ENCODE data around the gene NKX2-4.
"Not testable (repeated sequence)": the region's sequence is repeated elsewhere in the genome, so short reads cannot be mapped to it uniquely, and the experiment has no call there.

NKX2-4 gene

GRCh38 chr20:21393816-21394519 is 3.4 kb downstream of the NKX2-4 start:
- DNase-seq (ENCODE audit: low read depth, low spot score) = no peak

- no peak for DNase-seq (ENCODE audit: low read depth, low spot score)
Measured at GRCh38 chr20:21393166-21393565, 4.2 kb downstream of the NKX2-4 start.

- no peak for DNase-seq (ENCODE audit: low read depth, low spot score)
Measured at GRCh38 chr20:21391972-21392352, 5.4 kb downstream of the NKX2-4 start.

GRCh38 chr20:21391185-21391971 is 5.9 kb downstream of the NKX2-4 start:
- no peak for DNase-seq (ENCODE audit: low read depth, low spot score)

GRCh38 chr20:21390768-21391167 is 6.6 kb downstream of the NKX2-4 start:
- DNase-seq (ENCODE audit: low read depth, low spot score) = no peak

- no peak for DNase-seq (ENCODE audit: low read depth, low spot score)
Measured at GRCh38 chr20:21389368-21389767, 8.0 kb downstream of the NKX2-4 start.

- DNase-seq (ENCODE audit: low read depth, low spot score) = no peak
Measured at GRCh38 chr20:21388566-21388965, 8.8 kb downstream of the NKX2-4 start.

GRCh38 chr20:21387528-21387927 is 9.8 kb downstream of the NKX2-4 start:
- DNase-seq (ENCODE audit: low read depth, low spot score) = no peak

- DNase-seq (ENCODE audit: low read depth, low spot score) = no peak
Measured at GRCh38 chr20:21386111-21386510, 11.2 kb downstream of the NKX2-4 start.

- no peak for DNase-seq (ENCODE audit: low read depth, low spot score)
Measured at GRCh38 chr20:21384308-21384892, 12.9 kb downstream of the NKX2-4 start.

GRCh38 chr20:21381619-21382018 is 15.7 kb downstream of the NKX2-4 start:
- no peak for DNase-seq (ENCODE audit: low read depth, low spot score)

GRCh38 chr20:21380711-21381110 is 16.6 kb downstream of the NKX2-4 start:
- DNase-seq (ENCODE audit: low read depth, low spot score) = no peak

- DNase-seq (ENCODE audit: low read depth, low spot score) = no peak
Measured at GRCh38 chr20:21378259-21378658, 19.1 kb downstream of the NKX2-4 start.

GRCh38 chr20:21377701-21378100 is 19.6 kb downstream of the NKX2-4 start:
- DNase-seq (ENCODE audit: low read depth, low spot score) = no peak

- DNase-seq (ENCODE audit: low read depth, low spot score) = no peak
Measured at GRCh38 chr20:21376626-21377025, 20.7 kb downstream of the NKX2-4 start.

GRCh38 chr20:21373436-21373835 is 23.9 kb downstream of the NKX2-4 start:
- no peak for DNase-seq (ENCODE audit: low read depth, low spot score)

GRCh38 chr20:21372016-21372415 is 25.3 kb downstream of the NKX2-4 start:
- DNase-seq (ENCODE audit: low read depth, low spot score) = no peak

GRCh38 chr20:21371193-21371592 is 26.1 kb downstream of the NKX2-4 start:
- no peak for DNase-seq (ENCODE audit: low read depth, low spot score)

GRCh38 chr20:21368791-21369190 is 28.5 kb downstream of the NKX2-4 start:
- no peak for DNase-seq (ENCODE audit: low read depth, low spot score)

- DNase-seq (ENCODE audit: low read depth, low spot score) = not testable (repeated sequence)
Measured at GRCh38 chr20:21366273-21366672, 31.1 kb downstream of the NKX2-4 start.

- no peak for DNase-seq (ENCODE audit: low read depth, low spot score)
Measured at GRCh38 chr20:21365771-21366170, 31.6 kb downstream of the NKX2-4 start.

GRCh38 chr20:21364413-21364812 is 32.9 kb downstream of the NKX2-4 start:
- no peak for DNase-seq (ENCODE audit: low read depth, low spot score)

GRCh38 chr20:21361266-21361665 is 36.1 kb downstream of the NKX2-4 start:
- DNase-seq (ENCODE audit: low read depth, low spot score) = no peak

Data from iPS DF 19.7 (cell line).